ENCODE results near the gene GHR. TPM values are rescaled to one million over a fixed set of nuclear protein-coding genes. Genes with fewer than 3 reads are reported as not detected.
"Not testable (repeated sequence)": the region's sequence is repeated elsewhere in the genome, so short reads cannot be mapped to it uniquely, and the experiment has no call there.

Gene GHR
- total RNA-seq, 1 experiment from 2014 or later, result 0.56 TPM

- DNase-seq (ENCODE audit: low read depth), result no peak
Observed at GRCh38 chr5:42701351-42702059, 278.3 kb downstream of the GHR start.

GRCh38 chr5:42703238-42703637 lies 280.0 kb downstream of the GHR start:
- no peak for DNase-seq (ENCODE audit: low read depth)

GRCh38 chr5:42715785-42716184 lies 292.5 kb downstream of the GHR start:
- peak; percentile 41 for DNase-seq (ENCODE audit: low read depth)

- DNase-seq (ENCODE audit: low read depth), result peak; percentile 85
Observed at GRCh38 chr5:42718591-42718990, 295.4 kb downstream of the GHR start.

GRCh38 chr5:42719034-42719433 lies 295.8 kb downstream of the GHR start:
- DNase-seq (ENCODE audit: low read depth), result no peak

GRCh38 chr5:42720251-42720650 lies 297.0 kb downstream of the GHR start:
- no peak for DNase-seq (ENCODE audit: low read depth)

GRCh38 chr5:42721484-42721883 lies 298.2 kb downstream of the GHR start:
- DNase-seq (ENCODE audit: low read depth), result no peak

GRCh38 chr5:42734531-42735058 lies 311.4 kb downstream of the GHR start:
- DNase-seq (ENCODE audit: low read depth), result not testable (repeated sequence)

- no peak for DNase-seq (ENCODE audit: low read depth)
Observed at GRCh38 chr5:42740920-42741319, 317.7 kb downstream of the GHR start.

- peak; percentile 29 for DNase-seq (ENCODE audit: low read depth)
Observed at GRCh38 chr5:42745426-42745825, 322.2 kb downstream of the GHR start.

GRCh38 chr5:42745856-42746255 lies 322.6 kb downstream of the GHR start:
- no peak for DNase-seq (ENCODE audit: low read depth)

GRCh38 chr5:42749020-42749419 lies 325.8 kb downstream of the GHR start:
- no peak for DNase-seq (ENCODE audit: low read depth)

- DNase-seq (ENCODE audit: low read depth), result no peak
Observed at GRCh38 chr5:42750507-42750906, 327.3 kb downstream of the GHR start.

GRCh38 chr5:42751044-42751443 lies 327.8 kb downstream of the GHR start:
- no peak for DNase-seq (ENCODE audit: low read depth)

GRCh38 chr5:42753099-42753498 lies 329.9 kb downstream of the GHR start:
- no peak for DNase-seq (ENCODE audit: low read depth)

GRCh38 chr5:42756606-42757601 lies 333.7 kb downstream of the GHR start, which contains the start of gene CCDC152:
Gene CCDC152, plus strand, starts transcription at chr5:42756818. Its CDS starts 2,304 bp downstream, at chr5:42759122.
- DNase-seq (ENCODE audit: low read depth), result peak; percentile 46

GRCh38 chr5:42759456-42759855 lies 336.2 kb downstream of the GHR start:
- DNase-seq (ENCODE audit: low read depth), result peak; percentile 66

- DNase-seq (ENCODE audit: low read depth), result no peak
Observed at GRCh38 chr5:42760426-42760825, 337.2 kb downstream of the GHR start.

- DNase-seq (ENCODE audit: low read depth), result no peak
Observed at GRCh38 chr5:42761791-42762190, 338.6 kb downstream of the GHR start.

- peak; percentile 18 for DNase-seq (ENCODE audit: low read depth)
Observed at GRCh38 chr5:42767491-42768105, 344.4 kb downstream of the GHR start.

GRCh38 chr5:42768106-42768504 lies 344.9 kb downstream of the GHR start:
- no peak for DNase-seq (ENCODE audit: low read depth)

GRCh38 chr5:42770003-42770402 lies 346.8 kb downstream of the GHR start:
- DNase-seq (ENCODE audit: low read depth), result no peak

All from HT1080 (cell line).